DMS53 treated with DMSO at 0.1 percent for 48 hours (cell line): ENCODE results near the gene NR1H2.

Source experiments
- DNase-seq: peaks from one replicate; lab custom pipeline; 2025; ENCODE audit not compliant: unreplicated experiment; lab: John Stamatoyannopoulos, UW

Gene NR1H2

DNA sequence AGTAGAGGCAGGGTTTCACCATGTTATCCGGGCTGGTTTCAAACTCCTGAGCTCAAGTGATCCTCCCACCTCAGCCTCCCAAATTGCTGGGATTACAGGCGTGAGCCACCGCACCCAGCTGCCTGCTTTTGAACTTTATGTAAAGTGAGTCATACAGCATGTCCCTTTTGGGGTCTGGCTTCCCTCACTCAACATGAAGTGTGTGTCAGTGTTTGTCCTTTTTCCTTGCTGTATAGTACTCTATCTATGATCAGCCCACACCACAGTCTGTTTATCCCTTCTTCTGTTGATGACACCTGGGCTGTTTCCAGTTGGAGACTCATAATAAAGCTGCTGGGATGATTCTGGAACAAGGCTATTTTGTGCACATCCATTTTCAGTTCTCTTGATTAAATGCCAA is 44.6 kb downstream of the NR1H2 start:
- DNase-seq = no peak

DNA sequence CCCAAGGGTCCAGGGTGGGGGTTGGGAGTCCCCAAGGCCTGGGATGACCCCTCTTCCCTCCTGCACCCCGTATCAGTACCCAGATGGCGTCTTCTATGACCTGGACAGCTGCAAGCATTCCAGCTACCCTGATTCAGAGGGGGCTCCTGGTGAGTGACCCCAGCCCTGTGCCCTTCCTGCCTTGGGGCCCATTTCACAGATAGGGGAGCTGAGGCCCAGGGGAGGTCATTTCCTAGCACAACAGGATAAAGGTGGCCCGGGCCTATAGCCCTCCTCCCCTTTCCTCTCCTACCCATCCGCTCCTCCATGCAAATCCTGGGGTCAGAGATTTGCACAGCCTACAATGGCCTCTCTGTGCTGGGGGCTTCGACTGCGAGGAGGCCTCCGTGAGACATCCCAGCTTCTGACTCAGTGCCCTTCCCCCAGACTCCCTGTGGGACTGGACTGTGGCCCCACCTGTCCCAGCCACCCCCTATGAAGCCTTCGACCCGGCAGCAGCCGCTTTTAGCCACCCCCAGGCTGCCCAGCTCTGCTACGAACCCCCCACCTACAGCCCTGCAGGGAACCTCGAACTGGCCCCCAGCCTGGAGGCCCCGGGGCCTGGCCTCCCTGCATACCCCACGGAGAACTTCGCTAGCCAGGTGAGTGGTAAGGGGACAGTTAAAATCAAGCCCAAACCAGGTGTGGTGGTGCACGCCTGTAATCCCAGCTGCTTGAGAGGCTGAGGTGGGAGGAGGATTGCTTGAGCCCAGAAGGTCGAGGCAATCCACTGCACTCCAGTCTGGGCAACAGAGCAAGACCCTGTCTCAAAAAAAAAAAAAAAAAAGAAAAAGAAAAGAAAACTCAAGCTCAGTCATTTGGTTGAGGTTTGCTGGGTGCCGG is 46.4 kb downstream of the NR1H2 start:
- no peak for DNase-seq

DNA sequence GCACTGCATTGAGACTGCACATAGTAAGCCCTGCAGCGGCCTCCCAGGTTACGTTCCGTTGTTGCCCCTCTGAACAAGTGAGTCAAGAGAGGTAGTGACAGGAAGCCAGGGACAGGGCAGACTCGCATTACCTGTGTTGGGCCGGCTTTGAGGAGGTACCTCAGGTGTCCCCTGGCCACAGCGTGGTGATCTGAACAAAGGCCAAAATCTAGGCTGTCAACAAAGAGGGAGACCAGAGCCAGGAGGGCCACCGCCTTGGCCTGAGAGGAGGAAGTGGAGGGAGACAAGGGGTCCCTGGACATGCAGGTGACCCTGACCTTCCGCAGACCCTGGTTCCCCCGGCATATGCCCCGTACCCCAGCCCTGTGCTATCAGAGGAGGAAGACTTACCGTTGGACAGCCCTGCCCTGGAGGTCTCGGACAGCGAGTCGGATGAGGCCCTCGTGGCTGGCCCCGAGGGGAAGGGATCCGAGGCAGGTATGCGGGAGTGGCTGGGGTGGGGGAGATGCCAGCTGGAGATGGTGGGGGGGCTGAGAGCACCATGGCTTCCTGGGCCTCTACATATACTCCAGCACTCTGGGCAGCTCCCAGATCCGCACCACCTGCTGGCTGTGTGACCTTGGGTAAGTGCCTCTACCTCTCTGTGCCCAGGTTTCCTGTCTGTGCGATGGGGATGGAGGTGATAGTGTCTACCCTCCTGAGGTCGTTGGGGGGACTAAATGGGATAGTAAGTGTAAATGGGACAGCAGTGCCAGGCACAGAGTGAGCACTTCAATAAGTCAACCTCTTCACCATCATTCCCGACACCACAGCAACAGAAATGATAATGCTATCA is 47.2 kb downstream of the NR1H2 start:
- DNase-seq = no peak

DNA sequence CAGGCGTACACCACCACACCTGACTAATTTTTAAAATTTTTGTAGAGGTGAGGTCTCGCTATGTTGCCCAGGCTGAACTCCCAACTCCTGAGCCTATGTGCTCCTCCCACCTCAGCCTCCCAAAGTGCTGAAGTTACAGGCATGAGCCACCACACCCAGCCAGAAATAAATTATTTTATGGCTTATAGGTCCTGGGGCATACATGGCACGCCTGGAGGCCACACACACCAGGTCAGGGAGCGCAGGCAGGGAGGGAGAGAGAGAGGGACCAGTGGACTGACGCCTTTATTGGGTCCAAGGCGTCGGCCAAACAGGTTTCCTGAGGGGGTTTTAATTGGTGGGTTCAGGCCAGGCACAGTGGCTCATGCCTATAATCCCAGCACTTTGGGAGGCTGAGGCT is 49.3 kb downstream of the NR1H2 start:
- DNase-seq = no peak

DNA sequence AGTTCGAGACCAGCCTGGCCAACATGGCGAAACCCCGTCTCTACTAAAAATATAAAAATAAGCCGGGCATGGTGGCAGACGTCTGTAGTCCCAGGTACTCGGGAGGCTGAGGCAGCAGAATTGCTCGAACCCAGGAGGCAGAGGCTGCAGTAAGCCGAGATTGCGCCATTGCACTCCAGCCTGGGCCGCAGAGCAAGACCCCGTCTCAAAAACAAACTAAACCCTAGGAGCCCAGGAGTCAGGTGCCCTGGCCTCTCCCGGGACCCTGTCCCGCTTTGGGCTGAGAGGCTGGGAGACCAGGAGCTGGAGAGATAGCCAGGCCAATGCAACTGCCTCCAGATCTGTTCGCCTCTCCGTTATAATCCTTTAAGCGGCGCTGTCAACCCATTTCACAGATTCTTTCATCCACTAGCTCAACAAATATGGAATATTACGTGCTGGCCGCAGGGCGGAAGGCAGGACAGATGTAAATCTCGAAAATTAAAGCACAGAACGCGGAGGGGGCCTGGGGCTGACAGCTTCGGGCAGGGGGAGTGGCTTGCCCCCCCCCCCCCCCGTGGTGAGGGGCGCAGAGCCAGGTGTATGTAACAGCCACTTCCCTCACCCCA is 51.2 kb downstream of the NR1H2 start:
- no peak for DNase-seq

DNA sequence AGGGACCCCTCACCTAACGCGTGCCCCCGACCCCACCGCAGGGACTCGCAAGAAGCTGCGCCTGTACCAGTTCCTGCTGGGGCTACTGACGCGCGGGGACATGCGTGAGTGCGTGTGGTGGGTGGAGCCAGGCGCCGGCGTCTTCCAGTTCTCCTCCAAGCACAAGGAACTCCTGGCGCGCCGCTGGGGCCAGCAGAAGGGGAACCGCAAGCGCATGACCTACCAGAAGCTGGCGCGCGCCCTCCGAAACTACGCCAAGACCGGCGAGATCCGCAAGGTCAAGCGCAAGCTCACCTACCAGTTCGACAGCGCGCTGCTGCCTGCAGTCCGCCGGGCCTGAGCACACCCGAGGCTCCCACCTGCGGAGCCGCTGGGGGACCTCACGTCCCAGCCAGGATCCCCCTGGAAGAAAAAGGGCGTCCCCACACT is 51.8 kb downstream of the NR1H2 start:
- DNase-seq = no peak

DNA sequence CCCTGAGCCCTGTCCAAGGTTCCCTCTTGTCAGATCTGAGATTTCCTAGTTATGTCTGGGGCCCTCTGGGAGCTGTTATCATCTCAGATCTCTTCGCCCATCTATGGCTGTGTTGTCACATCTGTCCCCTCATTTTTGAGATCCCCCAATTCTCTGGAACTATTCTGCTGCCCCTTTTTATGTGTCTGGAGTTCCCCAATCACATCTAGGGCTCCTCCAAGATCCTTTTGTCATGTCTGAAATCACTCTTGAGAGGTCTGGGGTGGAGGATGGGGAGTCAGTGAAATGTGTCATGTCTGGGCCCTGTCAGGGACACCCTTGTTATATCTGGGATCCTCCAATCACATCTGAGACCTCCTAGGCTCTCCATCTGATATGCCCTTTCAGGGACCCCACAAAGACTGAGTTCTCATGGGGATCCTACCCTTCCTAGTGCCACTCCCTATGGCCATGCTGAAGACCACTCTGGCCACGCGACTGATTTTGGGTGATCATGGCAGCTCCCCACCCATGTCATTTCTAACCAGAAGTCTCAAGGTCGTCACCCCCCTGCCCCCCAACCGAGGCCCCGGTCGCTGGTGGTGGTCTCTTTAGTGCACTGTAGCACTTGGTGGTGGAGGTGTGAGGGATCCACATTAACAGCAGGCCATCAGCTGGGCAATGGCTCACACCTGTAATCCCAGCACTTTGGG is 52.7 kb downstream of the NR1H2 start:
- DNase-seq = no peak

DNA sequence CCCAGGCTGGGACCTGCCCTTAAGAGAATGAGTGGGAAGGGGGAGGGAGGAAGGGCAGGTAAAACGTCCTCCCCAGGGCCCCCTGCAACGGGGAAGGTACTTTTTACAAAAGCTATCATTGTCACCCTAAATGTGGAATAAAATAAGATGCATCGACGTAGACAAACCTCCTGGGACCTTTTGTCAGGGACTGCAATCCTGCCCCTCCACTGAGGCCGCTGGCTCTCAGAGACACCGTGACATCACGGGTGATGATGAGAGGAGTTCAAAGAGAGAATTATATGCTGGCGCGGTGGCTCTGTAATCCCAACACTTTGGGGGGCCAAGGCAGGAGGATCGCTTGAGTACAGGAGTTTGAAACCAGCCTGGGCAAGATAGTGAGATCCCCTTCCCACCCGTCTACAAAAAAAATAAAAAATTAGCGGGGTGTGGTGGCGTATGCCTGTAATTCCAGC is 54.7 kb downstream of the NR1H2 start:
- DNase-seq = peak; percentile 13

DNA sequence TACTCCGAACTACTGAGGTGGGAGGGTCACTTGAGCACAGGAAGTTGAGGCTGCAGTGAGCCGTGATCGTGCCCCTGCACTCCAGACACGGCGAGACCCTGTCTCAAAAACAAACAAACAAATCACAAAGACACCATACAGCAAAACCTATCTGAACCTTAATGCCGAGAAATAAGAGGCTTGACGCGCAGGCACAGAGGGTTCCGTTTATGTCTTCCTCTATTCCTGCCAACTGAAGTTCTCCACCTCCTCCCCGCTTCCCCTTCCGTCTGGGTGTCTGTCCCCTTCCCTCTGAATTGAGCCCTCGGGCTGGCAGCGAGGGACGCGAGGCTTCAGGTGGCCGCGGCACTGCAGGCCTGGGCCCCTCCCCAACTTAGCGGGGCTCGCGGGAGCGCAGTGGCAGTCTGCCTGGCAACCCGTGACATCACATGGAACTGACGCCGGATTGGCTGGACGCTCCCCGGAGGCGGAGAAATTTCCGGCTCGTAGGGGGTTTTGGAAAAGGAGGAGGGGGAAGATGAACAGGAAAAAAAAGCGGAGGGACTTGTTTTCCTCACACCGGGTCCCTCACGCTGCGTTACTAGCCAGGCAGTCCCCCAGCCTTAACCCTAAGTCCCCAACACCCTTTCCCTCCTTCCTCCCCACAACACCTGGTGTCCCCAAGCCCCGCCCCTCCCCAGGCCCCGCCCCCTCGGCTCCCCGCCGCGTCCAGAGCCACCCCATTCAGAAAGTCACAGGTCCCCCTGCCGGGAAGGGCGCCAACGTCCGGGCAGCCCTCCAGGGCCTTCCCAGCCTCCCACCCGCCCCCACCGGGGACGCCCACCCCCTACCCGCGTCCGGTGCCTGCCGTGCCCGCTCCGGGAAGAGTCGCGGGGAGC is 55.3 kb downstream of the NR1H2 start:
- DNase-seq = peak; percentile 45

DNA sequence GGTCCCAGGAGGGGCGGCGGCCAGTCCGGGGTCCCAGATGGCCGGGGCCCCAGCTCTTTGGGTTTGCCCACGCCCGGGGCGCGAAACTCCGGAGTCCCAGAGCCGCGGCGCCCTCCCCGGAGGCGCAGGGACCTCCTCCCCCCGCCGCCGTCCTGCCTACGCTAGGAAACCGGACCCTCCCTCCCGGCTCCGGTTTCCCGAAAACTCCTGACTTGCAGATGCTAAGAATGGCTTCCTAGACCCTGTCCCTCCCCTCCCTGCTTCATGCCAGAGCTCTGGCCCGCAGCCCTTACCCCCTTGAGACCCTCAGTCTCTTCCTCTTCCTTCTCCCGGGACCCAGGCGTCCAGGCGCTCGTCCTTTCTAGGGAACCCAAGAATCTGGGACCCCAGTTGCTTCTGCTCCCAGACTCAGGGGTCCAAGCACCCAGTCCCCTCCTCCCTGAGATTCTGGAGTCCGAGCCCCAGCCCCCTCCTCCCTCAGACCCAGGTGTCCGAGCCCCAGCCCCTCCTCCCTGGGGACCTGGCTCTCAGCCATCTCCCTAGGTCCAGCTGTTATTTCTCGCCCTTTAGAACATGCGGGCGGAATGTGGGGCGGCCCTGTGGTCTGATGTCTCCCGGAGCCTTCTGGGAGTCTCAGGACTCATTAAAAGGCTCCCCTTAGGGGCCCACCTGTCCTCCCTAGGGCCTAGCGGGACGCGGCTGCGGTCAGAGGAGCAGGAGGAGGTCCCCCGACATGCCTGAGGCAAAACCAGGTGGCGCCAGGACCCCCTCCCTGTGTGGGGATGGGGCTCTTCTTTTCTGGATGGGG is 56.2 kb downstream of the NR1H2 start, which contains the start of gene MYBPC2:
MYBPC2 (plus strand) TSS at position 672 of the 808 bp plus-strand sequence; CDS start at position 734, 62 bp downstream.
- DNase-seq = no peak
